Smooth muscle cell (in vitro differentiated cells): ENCODE data around the gene PRRC2B. TPM values are rescaled to one million over a fixed set of nuclear protein-coding genes. Genes with fewer than 3 reads are reported as not detected.

Source experiments
- DNase-seq: peaks from one replicate; lab custom pipeline; 2025; ENCODE audit not compliant: unreplicated experiment; lab: John Stamatoyannopoulos, UW
- H2AFZ ChIP-seq: fragments of 200-600 bp; sonication (generic); 2 replicates; pipeline ENCODE4 v1.6.0; 2016; ENCODE audit warnings: antibody characterized with exemption, low read depth, mild to moderate bottlenecking
- H3F3A ChIP-seq: fragments of 200-600 bp; sonication (generic); 2 replicates; pipeline ENCODE4 v1.6.0; 2017; ENCODE audit warnings: antibody characterized with exemption, low read depth
- H3K27ac ChIP-seq: fragments of 200-600 bp; sonication (generic); 2 replicates; pipeline ENCODE4 v1.5.1; 2016; ENCODE audit warnings: low read depth, mild to moderate bottlenecking
- H3K27me3 ChIP-seq: fragments of 200-600 bp; sonication (generic); 2 replicates; pipeline ENCODE4 v1.6.1; 2016; ENCODE audit warnings: low read depth, mild to moderate bottlenecking
- H3K36me3 ChIP-seq: fragments of 200-600 bp; sonication (generic); 2 replicates; pipeline ENCODE4 v1.5.1; 2016; ENCODE audit warnings: low read depth
- H3K4me1 ChIP-seq: fragments of 200-600 bp; sonication (generic); 2 replicates; pipeline ENCODE4 v1.5.1; 2016; ENCODE audit warnings: low read depth
- H3K4me2 ChIP-seq: fragments of 200-600 bp; sonication (generic); 2 replicates; pipeline ENCODE4 v1.6.0; 2016; ENCODE audit warnings: mild to moderate bottlenecking
- H3K4me3 ChIP-seq: fragments of 200-600 bp; sonication (generic); 2 replicates; pipeline ENCODE4 v1.5.1; 2016; ENCODE audit warnings: mild to moderate bottlenecking
- H3K79me2 ChIP-seq: fragments of 200-600 bp; sonication (generic); 2 replicates; pipeline ENCODE4 v1.6.0; 2016; ENCODE audit warnings: low read depth, mild to moderate bottlenecking
- H3K9ac ChIP-seq: fragments of 200-600 bp; sonication (generic); 2 replicates; pipeline ENCODE4 v1.6.0; 2016; ENCODE audit warnings: low read depth
- H3K9me3 ChIP-seq: fragments of 200-600 bp; sonication (generic); replicated peaks from 2 replicates; pipeline ENCODE4 v1.5.1; 2016; ENCODE audit warnings: low read depth
- H4K20me1 ChIP-seq: fragments of 200-600 bp; sonication (generic); 2 replicates; pipeline ENCODE4 v1.6.0; 2016; ENCODE audit warnings: low read depth
- WGBS: methylation state at CpG from one replicate; pipeline ENCODE4 v1.1.7; 2016; ENCODE audit warnings: low lambda C conversion rate; 5-methylcytosine and 5-hydroxymethylcytosine counted together
- polyA plus RNA-seq: library from polyadenylated mRNA; unstranded; fragments of >200 nt; fragmentation: Nextera tagmentation; extraction: Ambion mirVana; gene quantifications from 2 replicates; pipeline ENCODE4 v1.2.1, GENCODE V29; 2016
- total RNA-seq: library from RNA; depleted of rRNA; stranded (reverse); fragments of >200 nt; gene quantifications from 2 replicates; pipeline ENCODE4 v1.2.3, GENCODE V29; 2014
- TF ChIP-seq, protein P1 (sequence below): fragments of 200-600 bp; sonication (generic); IDR thresholded peaks from 2 replicates; pipeline ENCODE4 v1.5.1; 2017; ENCODE audit warnings: borderline replicate concordance, mild to moderate bottlenecking, antibody characterized with exemption; ENCODE audit not compliant: insufficient read depth, poor library complexity, severe bottlenecking

Gene PRRC2B
- total and polyA plus RNA-seq, 2 experiments from 2014 or later: 38.6 to 97.2 TPM

DNA sequence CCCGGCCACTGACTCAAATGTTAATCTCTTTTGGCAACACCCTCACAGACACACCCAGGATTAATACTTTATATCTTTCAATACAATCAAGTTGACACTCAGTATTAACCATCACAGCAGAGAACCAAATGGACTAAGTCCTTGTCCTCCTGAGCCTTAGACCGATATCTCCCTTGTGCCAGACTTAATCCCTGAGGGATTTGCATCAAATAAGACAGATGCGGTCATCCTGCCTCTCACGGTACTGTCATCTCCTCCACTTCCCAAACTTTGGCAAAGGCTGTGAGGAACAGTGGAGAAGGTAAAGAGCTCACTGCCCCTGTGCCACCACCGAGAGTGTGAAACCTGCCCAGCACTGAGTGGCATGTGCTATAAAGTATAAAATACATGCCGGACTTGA is 6.5 kb upstream of the PRRC2B start:
- Histone ChIP-seq H3K27me3 (no peaks in the 10 kb centered on the region), H3K36me3 (no peaks in the 10 kb centered on the region), H3K9ac (no peak overlapping the region), H3K4me1 (peaks cover 16% of the 10 kb centered on the region), H3K4me2 (no peak overlapping the region), H2AFZ (no peak overlapping the region), H3K79me2 (no peaks in the 10 kb centered on the region), H3K9me3 (no peaks in the 10 kb centered on the region), H4K20me1 (peaks cover 6% of the 10 kb centered on the region), H3F3A (peaks cover under 1% of the 10 kb centered on the region), H3K27ac (no peak overlapping the region), H3K4me3 (no peak overlapping the region)
- no peak for DNase-seq
- TF ChIP-seq, protein P1, sequence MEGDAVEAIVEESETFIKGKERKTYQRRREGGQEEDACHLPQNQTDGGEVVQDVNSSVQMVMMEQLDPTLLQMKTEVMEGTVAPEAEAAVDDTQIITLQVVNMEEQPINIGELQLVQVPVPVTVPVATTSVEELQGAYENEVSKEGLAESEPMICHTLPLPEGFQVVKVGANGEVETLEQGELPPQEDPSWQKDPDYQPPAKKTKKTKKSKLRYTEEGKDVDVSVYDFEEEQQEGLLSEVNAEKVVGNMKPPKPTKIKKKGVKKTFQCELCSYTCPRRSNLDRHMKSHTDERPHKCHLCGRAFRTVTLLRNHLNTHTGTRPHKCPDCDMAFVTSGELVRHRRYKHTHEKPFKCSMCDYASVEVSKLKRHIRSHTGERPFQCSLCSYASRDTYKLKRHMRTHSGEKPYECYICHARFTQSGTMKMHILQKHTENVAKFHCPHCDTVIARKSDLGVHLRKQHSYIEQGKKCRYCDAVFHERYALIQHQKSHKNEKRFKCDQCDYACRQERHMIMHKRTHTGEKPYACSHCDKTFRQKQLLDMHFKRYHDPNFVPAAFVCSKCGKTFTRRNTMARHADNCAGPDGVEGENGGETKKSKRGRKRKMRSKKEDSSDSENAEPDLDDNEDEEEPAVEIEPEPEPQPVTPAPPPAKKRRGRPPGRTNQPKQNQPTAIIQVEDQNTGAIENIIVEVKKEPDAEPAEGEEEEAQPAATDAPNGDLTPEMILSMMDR: no peak
- 59% methylated on average over 6 of the region's 6 CpGs for WGBS

DNA sequence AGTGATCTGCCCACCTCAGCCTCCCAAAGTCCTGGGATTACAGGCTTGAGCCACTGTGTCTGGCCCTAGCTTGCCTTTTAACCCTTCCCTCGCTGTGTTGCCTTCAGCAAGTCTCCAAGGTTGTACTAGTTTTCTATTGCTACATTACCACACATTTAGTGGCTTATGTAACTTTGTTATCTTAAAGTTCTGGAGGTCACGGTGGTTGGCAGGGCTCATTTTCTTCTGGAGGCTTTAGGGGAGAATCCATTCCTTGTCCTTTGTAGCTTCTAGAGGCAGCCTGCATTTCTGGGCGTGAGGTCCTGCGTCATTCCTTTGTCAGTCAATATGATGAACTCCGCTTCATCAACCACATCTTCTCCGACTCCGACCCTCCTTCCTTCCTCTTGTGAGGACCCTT is 2.9 kb upstream of the PRRC2B start:
- Histone ChIP-seq H2AFZ (no peak overlapping the region), H4K20me1 (peaks cover 15% of the 10 kb centered on the region), H3K4me1 (peaks cover 16% of the 10 kb centered on the region), H3K27me3 (no peaks in the 10 kb centered on the region), H3K36me3 (no peaks in the 10 kb centered on the region), H3K4me3 (no peak overlapping the region), H3K9me3 (no peaks in the 10 kb centered on the region), H3F3A (peaks cover 21% of the 10 kb centered on the region), H3K9ac (no peak overlapping the region), H3K4me2 (no peak overlapping the region), H3K27ac (no peak overlapping the region), H3K79me2 (peaks cover 16% of the 10 kb centered on the region)
- 82% methylated on average over 7 of the region's 7 CpGs for WGBS
- TF ChIP-seq, protein P1: no peak
- DNase-seq: no peak

DNA sequence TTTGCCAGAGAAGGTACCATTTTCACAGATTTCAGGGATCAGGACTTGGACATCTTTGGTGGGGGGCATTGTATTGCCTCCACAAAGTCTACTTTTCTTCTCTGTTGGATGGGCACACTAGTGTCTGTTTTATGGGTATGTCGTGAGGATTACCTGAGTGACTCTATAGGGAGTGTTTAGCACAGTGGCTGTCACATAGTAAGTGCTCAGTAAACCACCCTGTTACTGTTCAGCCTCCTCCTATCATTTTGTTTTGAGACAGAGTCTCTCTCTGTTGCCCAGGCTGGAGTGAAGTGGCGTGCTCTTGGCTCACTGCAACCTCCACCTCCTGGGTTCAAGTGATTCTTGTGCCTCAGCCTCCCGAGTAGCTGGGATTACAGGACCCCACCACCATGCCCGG is 2.4 kb upstream of the PRRC2B start:
- no peak overlapping the region for H3K4me3 ChIP-seq
- peaks cover 21% of the 10 kb centered on the region for H3K79me2 ChIP-seq
- WGBS: 100% methylated on average over 4 of the region's 4 CpGs
- TF ChIP-seq, protein P1: no peak
- H3K9me3 ChIP-seq: no peaks in the 10 kb centered on the region
- peaks cover 22% of the 10 kb centered on the region for H3F3A ChIP-seq
- peaks cover 20% of the 10 kb centered on the region for H4K20me1 ChIP-seq
- H3K27ac ChIP-seq: no peak overlapping the region
- peaks cover 20% of the 10 kb centered on the region for H3K4me1 ChIP-seq
- no peaks in the 10 kb centered on the region for H3K27me3 ChIP-seq
- no peak for DNase-seq
- no peaks in the 10 kb centered on the region for H3K36me3 ChIP-seq
- no peak overlapping the region for H3K9ac ChIP-seq
- H2AFZ ChIP-seq: no peak overlapping the region
- H3K4me2 ChIP-seq: no peak overlapping the region

DNA sequence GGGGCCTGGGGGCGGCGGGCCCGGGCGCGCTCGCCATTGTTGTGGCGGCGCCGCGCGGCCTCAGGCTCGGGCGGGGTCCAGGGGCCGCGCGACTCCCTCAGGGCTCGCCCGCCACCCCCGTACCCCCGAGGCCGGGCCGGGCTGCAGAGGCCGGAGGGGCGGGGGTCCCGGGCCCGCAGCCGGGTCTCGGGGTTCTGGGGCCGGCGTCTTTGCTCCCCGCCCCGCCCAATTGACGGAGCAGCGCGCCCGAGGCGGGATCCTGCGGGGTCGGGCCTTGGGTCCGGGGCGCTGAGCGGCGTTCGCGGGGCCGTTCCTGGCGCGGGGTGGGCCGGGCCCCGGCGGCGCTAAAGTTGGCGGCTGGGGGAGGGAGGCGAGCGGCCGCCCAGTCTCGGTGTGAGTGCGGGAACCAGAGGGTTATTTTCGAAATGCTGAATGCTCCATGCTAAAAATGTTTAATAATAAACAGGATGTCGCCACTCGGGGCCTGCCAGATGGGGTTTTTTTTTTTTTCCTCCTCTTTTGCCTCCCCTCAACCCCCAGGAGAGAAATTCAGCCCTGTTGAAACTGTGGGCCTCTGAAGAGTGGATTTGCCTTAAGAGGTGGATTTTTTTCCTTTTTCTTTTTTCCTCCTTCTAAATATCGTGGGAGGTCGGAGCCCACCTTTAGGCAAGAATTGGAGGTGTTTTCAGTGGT is 724 bp downstream of the PRRC2B start:
- TF ChIP-seq, protein P1: no peak
- no peaks in the 10 kb centered on the region for H3K27me3 ChIP-seq
- peaks cover 41% of the 10 kb centered on the region for H3K4me1 ChIP-seq
- no peaks in the 10 kb centered on the region for H3K9me3 ChIP-seq
- peak overlapping the region; percentile 90 for H3K4me2 ChIP-seq
- peaks cover 29% of the 10 kb centered on the region for H3F3A ChIP-seq
- WGBS: 1% methylated on average over 10 of the region's 63 CpGs
- peak overlapping the region; percentile 80 for H3K27ac ChIP-seq
- H4K20me1 ChIP-seq: peaks cover 51% of the 10 kb centered on the region
- H2AFZ ChIP-seq: no peak overlapping the region
- DNase-seq: no peak
- H3K36me3 ChIP-seq: no peaks in the 10 kb centered on the region
- peak overlapping the region; percentile 89 for H3K9ac ChIP-seq
- H3K79me2 ChIP-seq: peaks cover 52% of the 10 kb centered on the region
- H3K4me3 ChIP-seq: peak overlapping the region; percentile 64
